Fibroblast of lung (primary cell): ENCODE measurements around the gene STX1A. TPM values are rescaled to one million over a fixed set of nuclear protein-coding genes. Genes with fewer than 3 reads are reported as not detected.
A peak's percentile ranks its signal among the peaks of the same experiment; 100 is the strongest.

Source experiments
- DNase-seq, 2 donors: peaks; one replicate each; pipeline versions ENCODE4 v3.0.0 to v3.0.0-alpha.2; 2010; ENCODE audit warnings: low read depth in 2 of 2
- H2AFZ ChIP-seq: 2 replicates; pipeline ENCODE4 v1.5.1; 2012; ENCODE audit warnings: low read length, control low read depth, inconsistent platforms
- H3K27ac ChIP-seq: 2 replicates; pipeline ENCODE4 v1.5.1; 2011; ENCODE audit warnings: low read length, control low read depth; ENCODE audit not compliant: insufficient read depth
- H3K27me3 ChIP-seq: 2 replicates; pipeline ENCODE4 v1.5.1; 2011; ENCODE audit warnings: mild to moderate bottlenecking, low read length; ENCODE audit not compliant: control insufficient read depth, insufficient read depth
- H3K36me3 ChIP-seq: 2 replicates; pipeline ENCODE4 v1.5.1; 2011; ENCODE audit warnings: low read length; ENCODE audit not compliant: control insufficient read depth, insufficient read depth
- H3K4me1 ChIP-seq: 2 replicates; pipeline ENCODE4 v1.5.1; 2011; ENCODE audit warnings: low read length; ENCODE audit not compliant: control insufficient read depth, insufficient read depth; ENCODE audit errors: extremely low read depth
- H3K4me2 ChIP-seq: 2 replicates; pipeline ENCODE4 v1.5.1; 2011; ENCODE audit warnings: low read length, control low read depth; ENCODE audit not compliant: insufficient read depth; ENCODE audit errors: extremely low read depth
- H3K4me3 ChIP-seq, 4 experiments: fragments of 200-600 bp in 1 of 4; sonication (generic) in 1 of 4; replicated peaks in 1 of 4; 2 replicates each; pipeline ENCODE4 v1.5.1; 2011 to 2016; ENCODE audit warnings: low read length in 4 of 4, low read depth in 3 of 4, mild to moderate bottlenecking in 3 of 4, control low read depth in 2 of 4, inconsistent platforms in 1 of 4, mixed read lengths in 1 of 4; ENCODE audit not compliant: insufficient read depth in 1 of 4; ENCODE audit errors: control extremely low read depth in 1 of 4
- H3K79me2 ChIP-seq: 2 replicates; pipeline ENCODE4 v1.5.1; 2012; ENCODE audit warnings: mild to moderate bottlenecking, low read length, inconsistent platforms; ENCODE audit not compliant: control insufficient read depth, insufficient read depth
- H3K9ac ChIP-seq: 2 replicates; pipeline ENCODE4 v1.5.1; 2011; ENCODE audit warnings: mild to moderate bottlenecking, low read length, control low read depth; ENCODE audit not compliant: insufficient read depth
- H3K9me3 ChIP-seq: 2 replicates; pipeline ENCODE4 v1.5.1; 2012; ENCODE audit warnings: low read depth, low read length; ENCODE audit not compliant: control insufficient read depth, insufficient read depth
- H4K20me1 ChIP-seq: 2 replicates; pipeline ENCODE4 v1.5.1; 2011; ENCODE audit warnings: low read length; ENCODE audit not compliant: control insufficient read depth, insufficient read depth; ENCODE audit errors: extremely low read depth
- EZH2 ChIP-seq: IDR thresholded peaks from 2 replicates; pipeline ENCODE4 v1.5.1; 2012; ENCODE audit warnings: low read length, control low read depth, mild to moderate bottlenecking; ENCODE audit errors: missing control alignments
- polyA plus RNA-seq, 2 donors: library from polyadenylated mRNA; depleted of rRNA in 1 of 2; stranded (reverse) in 1 of 2; unstranded in 1 of 2; fragments of >200 nt; gene quantifications; 2 replicates each; pipeline ENCODE4 v1.2.1, GENCODE V29; 2011 to 2012; ENCODE audit warnings: missing spikeins in 1 of 2
- total RNA-seq: library from RNA; depleted of rRNA; stranded (reverse); fragments of >200 nt; gene quantifications from 2 replicates; pipeline ENCODE4 v1.2.1, GENCODE V29; 2014
- TF ChIP-seq, protein P1 (sequence below), 2 donors: IDR thresholded peaks in 1 of 2; conservative IDR thresholded peaks in 1 of 2; 1 replicate in 1 of 2; 2 replicates in 1 of 2; pipeline ENCODE4 v1.5.1; 2011 to 2012; ENCODE audit warnings: low read length in 2 of 2, control low read depth in 1 of 2, inconsistent platforms in 1 of 2, low read depth in 1 of 2, mild to moderate bottlenecking in 1 of 2

Gene STX1A
- total and polyA plus RNA-seq, 2 donors (not counting 1 experiment from before 2014, with no cell fraction given), result 7.8 to 8.1 TPM

- H2AFZ ChIP-seq, result no peak overlapping the region
- DNase-seq, result no peak
- no peak overlapping the region for H3K9ac ChIP-seq
- H3K27ac ChIP-seq, result no peak overlapping the region
- H3K79me2 ChIP-seq, result no peaks in the 10 kb centered on the region
- H3K4me1 ChIP-seq, result no peaks in the 10 kb centered on the region
- no peaks in the 10 kb centered on the region for H4K20me1 ChIP-seq
- TF ChIP-seq, protein P1, sequence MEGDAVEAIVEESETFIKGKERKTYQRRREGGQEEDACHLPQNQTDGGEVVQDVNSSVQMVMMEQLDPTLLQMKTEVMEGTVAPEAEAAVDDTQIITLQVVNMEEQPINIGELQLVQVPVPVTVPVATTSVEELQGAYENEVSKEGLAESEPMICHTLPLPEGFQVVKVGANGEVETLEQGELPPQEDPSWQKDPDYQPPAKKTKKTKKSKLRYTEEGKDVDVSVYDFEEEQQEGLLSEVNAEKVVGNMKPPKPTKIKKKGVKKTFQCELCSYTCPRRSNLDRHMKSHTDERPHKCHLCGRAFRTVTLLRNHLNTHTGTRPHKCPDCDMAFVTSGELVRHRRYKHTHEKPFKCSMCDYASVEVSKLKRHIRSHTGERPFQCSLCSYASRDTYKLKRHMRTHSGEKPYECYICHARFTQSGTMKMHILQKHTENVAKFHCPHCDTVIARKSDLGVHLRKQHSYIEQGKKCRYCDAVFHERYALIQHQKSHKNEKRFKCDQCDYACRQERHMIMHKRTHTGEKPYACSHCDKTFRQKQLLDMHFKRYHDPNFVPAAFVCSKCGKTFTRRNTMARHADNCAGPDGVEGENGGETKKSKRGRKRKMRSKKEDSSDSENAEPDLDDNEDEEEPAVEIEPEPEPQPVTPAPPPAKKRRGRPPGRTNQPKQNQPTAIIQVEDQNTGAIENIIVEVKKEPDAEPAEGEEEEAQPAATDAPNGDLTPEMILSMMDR (conservative IDR thresholded peaks at IDR 0.05 in 1 of 2, IDR thresholded peaks at IDR 0.05 in 1 of 2; ENCODE audit: low read depth in 1 of 2, low read length in 2 of 2), result no peak
- no peak for TF ChIP-seq EZH2
- no peak overlapping the region for H3K4me2 ChIP-seq
- no peaks in the 10 kb centered on the region for H3K9me3 ChIP-seq
- H3K4me3 ChIP-seq, result no peak overlapping the region
- no peaks in the 10 kb centered on the region for H3K27me3 ChIP-seq
- H3K36me3 ChIP-seq, result peaks cover 37% of the 10 kb centered on the region
Measured at GRCh38 chr7:73702226-73702625, 17.2 kb downstream of the STX1A start.

DNA sequence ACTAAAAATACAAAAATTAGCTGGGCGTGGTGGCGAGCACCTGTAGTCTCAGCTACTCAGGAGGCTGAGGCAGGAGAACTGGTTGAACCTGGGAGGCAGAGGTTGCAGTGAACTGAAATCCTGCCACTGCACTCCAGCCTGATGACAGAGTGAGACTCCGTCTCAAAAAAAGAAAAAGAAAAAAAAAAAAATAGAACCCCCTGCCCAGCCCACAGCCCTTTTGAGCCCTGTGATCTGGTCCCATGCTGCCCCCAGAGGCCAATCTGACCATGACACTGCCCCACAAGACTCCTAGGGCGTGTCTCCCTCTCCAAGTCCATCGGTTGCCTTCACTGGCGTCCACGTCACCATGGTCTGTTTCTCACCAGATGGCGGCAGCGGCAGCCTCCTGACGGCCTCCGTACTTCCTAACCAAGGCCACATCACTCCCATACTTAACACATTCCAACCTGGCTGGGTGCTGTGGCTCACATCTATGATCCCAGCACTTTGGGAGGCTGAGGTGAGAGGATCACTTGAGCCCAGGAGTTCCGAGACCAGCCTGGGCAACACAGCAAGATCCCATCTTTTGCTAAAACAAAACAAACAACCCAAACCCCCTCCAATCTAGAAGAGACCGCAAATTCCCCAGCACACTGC lies 18.0 kb downstream of the STX1A start:
- Histone ChIP-seq H3K27me3 (no peaks in the 10 kb centered on the region), H3K4me3 (no peak overlapping the region), H3K9me3 (no peaks in the 10 kb centered on the region), H3K4me2 (no peak overlapping the region), H3K9ac (no peak overlapping the region), H4K20me1 (no peaks in the 10 kb centered on the region), H2AFZ (no peak overlapping the region), H3K36me3 (peaks cover 37% of the 10 kb centered on the region), H3K79me2 (no peaks in the 10 kb centered on the region), H3K27ac (no peak overlapping the region), H3K4me1 (no peaks in the 10 kb centered on the region)
- peak; percentile 56 to 68 for DNase-seq
- TF ChIP-seq EZH2, result no peak
- TF ChIP-seq, protein P1 (conservative IDR thresholded peaks at IDR 0.05 in 1 of 2, IDR thresholded peaks at IDR 0.05 in 1 of 2; ENCODE audit: low read depth in 1 of 2, low read length in 2 of 2), result peak; percentile 57 to 64

DNA sequence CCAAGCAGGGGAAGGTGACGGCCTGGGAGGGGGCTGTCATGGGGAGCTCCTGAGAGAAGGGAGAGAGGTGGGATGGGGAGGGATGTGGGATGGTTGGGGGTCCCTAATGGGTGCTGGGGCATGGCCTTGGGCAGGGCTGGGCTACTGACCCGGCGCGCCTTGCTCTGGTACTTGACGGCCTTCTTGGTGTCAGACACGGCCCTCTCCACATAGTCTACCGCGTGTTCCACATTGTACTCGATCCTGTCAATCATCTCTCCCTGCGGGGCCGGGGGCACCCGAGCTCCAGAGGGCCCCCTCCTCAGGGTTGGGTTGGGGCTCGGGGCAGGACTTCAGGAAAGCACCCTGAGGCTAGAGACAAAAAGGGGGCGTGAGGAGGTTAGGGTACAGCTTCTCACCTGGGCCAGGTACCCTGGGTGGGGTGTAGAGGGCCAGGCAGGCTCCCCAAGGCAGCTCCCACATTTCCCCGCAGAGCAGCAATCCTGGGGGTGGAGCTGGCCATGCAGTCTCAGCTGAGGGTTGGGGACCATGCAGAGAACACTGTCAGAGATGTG lies 18.8 kb downstream of the STX1A start:
- no peak overlapping the region for H2AFZ ChIP-seq
- H3K9me3 ChIP-seq, result no peaks in the 10 kb centered on the region
- no peaks in the 10 kb centered on the region for H3K27me3 ChIP-seq
- no peak overlapping the region for H3K27ac ChIP-seq
- no peaks in the 10 kb centered on the region for H3K79me2 ChIP-seq
- H4K20me1 ChIP-seq, result no peaks in the 10 kb centered on the region
- H3K4me1 ChIP-seq, result no peaks in the 10 kb centered on the region
- H3K4me2 ChIP-seq, result no peak overlapping the region
- no peak for TF ChIP-seq EZH2
- TF ChIP-seq, protein P1 (conservative IDR thresholded peaks at IDR 0.05 in 1 of 2, IDR thresholded peaks at IDR 0.05 in 1 of 2; ENCODE audit: low read depth in 1 of 2, low read length in 2 of 2), result no peak
- no peak overlapping the region for H3K9ac ChIP-seq
- H3K36me3 ChIP-seq, result peaks cover 36% of the 10 kb centered on the region
- DNase-seq, result no peak
- no peak overlapping the region for H3K4me3 ChIP-seq
